H1 (cell line): Measurements from ENCODE around the gene CDH11. TPM values are rescaled to one million over a fixed set of nuclear protein-coding genes. Genes with fewer than 3 reads are reported as not detected.

Experiments
- ATF3 ChIP-seq: IDR thresholded peaks from 2 replicates; pipeline ENCODE4 v1.6.1; 2011; ENCODE audit warnings: low read depth, mild to moderate bottlenecking, low read length; ENCODE audit not compliant: insufficient read depth
- BACH1 ChIP-seq: IDR thresholded peaks from 2 replicates; pipeline ENCODE4 v1.6.1; 2012; ENCODE audit warnings: low read length, improper control_type of control experiment
- POU5F1 ChIP-seq: IDR thresholded peaks from 2 replicates; pipeline ENCODE4 v1.6.1; 2011; ENCODE audit warnings: low read depth, mild to moderate bottlenecking, low read length, moderate library complexity
- SP2 ChIP-seq: IDR thresholded peaks from 2 replicates; pipeline ENCODE4 v1.6.1; 2012; ENCODE audit warnings: mild to moderate bottlenecking, low read length, inconsistent platforms
- YY1 ChIP-seq: IDR thresholded peaks from 2 replicates; pipeline ENCODE4 v1.6.1; 2011; ENCODE audit warnings: low read depth, mild to moderate bottlenecking, low read length
- polyA plus RNA-seq, 7 experiments: library from polyadenylated mRNA; depleted of rRNA in 3 of 7; stranded (reverse) in 5 of 7; unstranded in 2 of 7; fragments of >200 nt in 5 of 7; fragments of 200-250 nt in 2 of 7; gene quantifications; 1 replicate in 5 of 7; 2 replicates in 1 of 7; 4 replicates in 1 of 7; pipeline versions ENCODE4 v1.2.1 to v1.2.3, GENCODE V29; 2011 to 2013; ENCODE audit warnings: missing spikeins in 2 of 7, mixed read lengths in 2 of 7
- total RNA-seq: library from RNA; stranded (reverse); fragmentation: NEBNext Ultra II Directional; extraction: Animal tissue kit (Norgen Biotek cat#: 25700); gene quantifications from 2 replicates; pipeline ENCODE4 v1.2.1, GENCODE V29; 2021

Gene CDH11
- total and polyA plus RNA-seq, 2 of the 8 experiments (the other 6 are each of a cell fraction or from before 2014, with no cell fraction given) = 3.3 to 8.4 TPM

DNA sequence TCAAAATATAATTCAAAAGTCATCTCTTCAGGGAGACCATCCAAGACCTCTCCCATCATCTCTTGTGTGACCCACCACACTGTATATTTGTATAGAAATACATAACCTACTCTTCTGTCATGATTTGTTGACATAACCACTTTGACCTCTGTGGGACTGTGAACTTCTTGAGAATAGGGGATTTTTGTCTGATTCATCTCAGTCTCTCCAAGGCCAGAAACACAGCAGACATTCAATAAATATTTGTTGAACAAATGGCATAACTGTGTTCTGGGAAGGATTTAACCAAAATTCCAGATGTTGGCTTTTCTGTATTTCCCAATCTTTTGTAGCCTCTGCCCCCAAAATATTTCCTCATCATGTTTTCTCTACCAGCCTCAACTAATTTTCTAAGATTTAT lies 169.7 kb downstream of the CDH11 start (continued):
- TF ChIP-seq ATF3 (no peak), YY1 (no peak), POU5F1 (no peak), BACH1 (no peak), SP2 (no peak)
